Measurements from ENCODE around the gene TFE3. TPM values are rescaled to one million over a fixed set of nuclear protein-coding genes. Genes with fewer than 3 reads are reported as not detected.

The TFE3 gene
- total and polyA plus RNA-seq, 2 donors (not counting 3 experiments of a cell fraction or from before 2014, with no cell fraction given) = 22.3 to 37.1 TPM

- no peak overlapping the region for H3K4me2 ChIP-seq (ENCODE audit: insufficient read depth, low read length)
- no peak for DNase-seq (ENCODE audit: low read depth, low spot score)
- H3K27ac ChIP-seq (ENCODE audit: insufficient read depth, low read depth, low read length) = no peak overlapping the region
- intact Hi-C loops (cut with micrococcal nuclease) (no loop called here), dilution Hi-C loops (cut with MboI; ENCODE audit: extremely low pct_ligation_motif_present, low sequenced_read_pairs) (no loop called here)
- no peak overlapping the region for H3K4me3 ChIP-seq (replicated peaks in 1 of 3; ENCODE audit: insufficient read depth in 1 of 3, low read depth in 1 of 3, low read length in 3 of 3)
- CTCF ChIA-PET = interaction anchor here (1.0 kb wide), 1 partner anchor 9 kb away, joined by 3 read pairs; no protein-coding TSS in a partner anchor
- H3K4me1 ChIP-seq (ENCODE audit: control insufficient read depth, extremely low read depth, insufficient read depth, low read length) = peaks cover 3% of the 10 kb centered on the region
- BruUV-seq (replicated peaks) = no TSS peak
- TF ChIP-seq MYC (IDR thresholded peaks at IDR 0.05; ENCODE audit: low read depth, low read length) = no peak
- TF ChIP-seq POLR2AphosphoS5 (IDR thresholded peaks at IDR 0.05; ENCODE audit: insufficient read depth, low read depth, low read length) = no peak
- TF ChIP-seq MAX (IDR thresholded peaks at IDR 0.05; ENCODE audit: insufficient read depth, insufficient read length) = no peak
- TF ChIP-seq EZH2 (IDR thresholded peaks at IDR 0.05; ENCODE audit: borderline replicate concordance, low read depth, low read length, severe bottlenecking) = no peak
- TF ChIP-seq POLR2A (IDR thresholded peaks at IDR 0.05; ENCODE audit: low read depth, low read length) = no peak
- no peaks in the 10 kb centered on the region for H4K20me1 ChIP-seq (replicated peaks; ENCODE audit: control insufficient read depth, extremely low read depth, insufficient read depth, low read length)
- H3K79me2 ChIP-seq (ENCODE audit: control insufficient read depth, insufficient read depth, low read length) = peaks cover 8% of the 10 kb centered on the region
- H3K9ac ChIP-seq (replicated peaks; ENCODE audit: extremely low read depth, insufficient read depth, low read length) = no peak overlapping the region
- H2AFZ ChIP-seq (ENCODE audit: low read depth, low read length) = no peak overlapping the region
- H3K9me3 ChIP-seq (replicated peaks; ENCODE audit: control insufficient read depth, insufficient read depth, low read length) = no peaks in the 10 kb centered on the region
- POLR2A ChIA-PET = no interaction called here
- no peaks in the 10 kb centered on the region for H3K9me1 ChIP-seq (replicated peaks; ENCODE audit: control insufficient read depth, extremely low read depth, insufficient read depth, low read length)
- FAIRE-seq = no peak
- no peaks in the 10 kb centered on the region for H3K27me3 ChIP-seq (ENCODE audit: control insufficient read depth in 2 of 2, insufficient read depth in 2 of 2, low read length in 2 of 2)
- peaks cover 0 to 20% of the 10 kb centered on the region in 2 experiments for H3K36me3 ChIP-seq (ENCODE audit: control insufficient read depth in 2 of 2, extremely low read depth in 1 of 2, insufficient read depth in 2 of 2, low read length in 2 of 2)
Observed at GRCh38 chrX:48997865-48998264, 45.3 kb downstream of the TFE3 start.

DNA sequence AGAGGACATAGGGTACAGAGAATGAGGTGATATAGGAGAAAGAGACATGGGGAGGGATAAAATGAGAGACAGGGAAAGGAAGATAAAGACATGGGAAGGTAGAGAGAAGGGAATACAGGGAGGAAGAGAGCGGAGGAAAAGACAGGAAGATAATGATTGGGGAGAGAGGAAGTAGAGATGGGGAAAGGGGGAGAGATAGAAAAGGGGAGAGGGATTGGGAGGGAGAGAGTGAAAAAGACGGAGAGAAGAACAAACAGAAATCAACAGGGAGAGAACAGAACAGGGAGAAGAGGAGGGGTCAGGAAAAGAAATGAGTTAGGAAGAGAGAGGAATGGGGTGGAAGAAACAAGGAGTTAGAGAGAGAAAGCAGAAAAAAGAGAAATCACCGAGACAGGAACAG, 45.7 kb downstream of the TFE3 start:
- dilution Hi-C loops (cut with MboI; ENCODE audit: extremely low pct_ligation_motif_present, low sequenced_read_pairs) = no loop called here
- no peaks in the 10 kb centered on the region for H3K9me3 ChIP-seq (replicated peaks; ENCODE audit: control insufficient read depth, insufficient read depth, low read length)
- intact Hi-C loops (cut with micrococcal nuclease) = no loop called here
- no peak overlapping the region for H3K4me3 ChIP-seq (replicated peaks in 1 of 3; ENCODE audit: insufficient read depth in 1 of 3, low read depth in 1 of 3, low read length in 3 of 3)
- H3K9me1 ChIP-seq (replicated peaks; ENCODE audit: control insufficient read depth, extremely low read depth, insufficient read depth, low read length) = no peaks in the 10 kb centered on the region
- H3K27me3 ChIP-seq (ENCODE audit: control insufficient read depth in 2 of 2, insufficient read depth in 2 of 2, low read length in 2 of 2) = no peaks in the 10 kb centered on the region
- H4K20me1 ChIP-seq (replicated peaks; ENCODE audit: control insufficient read depth, extremely low read depth, insufficient read depth, low read length) = no peaks in the 10 kb centered on the region
- no peak overlapping the region for H3K9ac ChIP-seq (replicated peaks; ENCODE audit: extremely low read depth, insufficient read depth, low read length)
- peaks cover 0 to 20% of the 10 kb centered on the region in 2 experiments for H3K36me3 ChIP-seq (ENCODE audit: control insufficient read depth in 2 of 2, extremely low read depth in 1 of 2, insufficient read depth in 2 of 2, low read length in 2 of 2)
- ChIA-PET POLR2A (no interaction called here), CTCF (no interaction called here)
- no peak overlapping the region for H3K27ac ChIP-seq (ENCODE audit: insufficient read depth, low read depth, low read length)
- no peak for TF ChIP-seq MAX (IDR thresholded peaks at IDR 0.05; ENCODE audit: insufficient read depth, insufficient read length)
- no peak for TF ChIP-seq CTCF (IDR thresholded peaks at IDR 0.05; ENCODE audit: extremely low read depth in 1 of 2, insufficient read depth in 1 of 2, low read depth in 1 of 2, low read length in 2 of 2)
- TF ChIP-seq GATA2 (IDR thresholded peaks at IDR 0.05; ENCODE audit: insufficient read depth, insufficient read length, low read depth, low read length) = no peak
- no peak for TF ChIP-seq FOS (IDR thresholded peaks at IDR 0.05; ENCODE audit: borderline replicate concordance, insufficient read depth, low read length)
- no peak for TF ChIP-seq POLR2A (IDR thresholded peaks at IDR 0.05; ENCODE audit: low read depth, low read length)
- no peak for TF ChIP-seq MYC (IDR thresholded peaks at IDR 0.05; ENCODE audit: low read depth, low read length)
- TF ChIP-seq EZH2 (IDR thresholded peaks at IDR 0.05; ENCODE audit: borderline replicate concordance, low read depth, low read length, severe bottlenecking) = no peak
- no peak for TF ChIP-seq JUN (IDR thresholded peaks at IDR 0.05; ENCODE audit: borderline replicate concordance, insufficient read depth, insufficient read length, low read depth)
- H3K4me1 ChIP-seq (ENCODE audit: control insufficient read depth, extremely low read depth, insufficient read depth, low read length) = peaks cover 3% of the 10 kb centered on the region
- no peak overlapping the region for H2AFZ ChIP-seq (ENCODE audit: low read depth, low read length)
- H3K79me2 ChIP-seq (ENCODE audit: control insufficient read depth, insufficient read depth, low read length) = peaks cover 8% of the 10 kb centered on the region
- no TSS peak for BruUV-seq (replicated peaks)
- H3K4me2 ChIP-seq (ENCODE audit: insufficient read depth, low read length) = no peak overlapping the region
- DNase-seq (ENCODE audit: low read depth, low spot score) (no peak), FAIRE-seq (no peak)
